ENCODE data around the gene SLC19A1. TPM values are rescaled to one million over a fixed set of nuclear protein-coding genes. Genes with fewer than 3 reads are reported as not detected.

The SLC19A1 gene
- polyA plus RNA-seq, 1 experiment, result 8.1 TPM

- H3K4me3 ChIP-seq (ENCODE audit: low read depth, low read length), result no peak overlapping the region
- POLR2A ChIA-PET, result no interaction called here
- no peak for TF ChIP-seq CTCF (IDR thresholded peaks at IDR 0.05; ENCODE audit: insufficient read depth, low read depth, low read length)
- DNase-seq (ENCODE audit: low read depth), result no peak
- no peaks in the 10 kb centered on the region for H3K36me3 ChIP-seq (ENCODE audit: control insufficient read depth, insufficient read depth, low read length)
- CTCF ChIA-PET, result interaction anchor here (1.2 to 1.3 kb wide), 2 partner anchors 8 to 49 kb away, joined by 4 read pairs; no protein-coding TSS in a partner anchor
- peaks cover 4% of the 10 kb centered on the region; the same call in 1 of the 2 replicates for H3K27me3 ChIP-seq (ENCODE audit: control insufficient read depth, insufficient read depth, low read length)
Measured at GRCh38 chr21:45547545-45547900, 5.3 kb upstream of the SLC19A1 start.

GRCh38 chr21:45546636-45547544, 4.7 kb upstream of the SLC19A1 start:
- DNase-seq (ENCODE audit: low read depth), result no peak

GRCh38 chr21:45545691-45546531, 3.7 kb upstream of the SLC19A1 start:
- H3K27me3 ChIP-seq (ENCODE audit: control insufficient read depth, insufficient read depth, low read length), result peaks cover 4% of the 10 kb centered on the region; the same call in 1 of the 2 replicates
- POLR2A ChIA-PET, result no interaction called here
- no peak for DNase-seq (ENCODE audit: low read depth)
- TF ChIP-seq CTCF (IDR thresholded peaks at IDR 0.05; ENCODE audit: insufficient read depth, low read depth, low read length), result no peak
- CTCF ChIA-PET, result interaction anchor here (0.6 to 1.3 kb wide), 2 partner anchors 51 to 274 kb away, joined by 4 to 5 read pairs; no protein-coding TSS in a partner anchor
- H3K4me3 ChIP-seq (ENCODE audit: low read depth, low read length), result no peak overlapping the region
- H3K36me3 ChIP-seq (ENCODE audit: control insufficient read depth, insufficient read depth, low read length), result no peaks in the 10 kb centered on the region

More at GRCh38 chr21:45546636-45547544, 4.7 kb upstream of the SLC19A1 start:
- no peak for TF ChIP-seq CTCF (IDR thresholded peaks at IDR 0.05; ENCODE audit: insufficient read depth, low read depth, low read length)
- CTCF ChIA-PET, result interaction anchor here (0.6 to 1.3 kb wide), 3 partner anchors 9 to 273 kb away, joined by 4 to 5 read pairs (median 4); no protein-coding TSS in a partner anchor
- POLR2A ChIA-PET, result no interaction called here
- Histone ChIP-seq H3K4me3 (ENCODE audit: low read depth, low read length) (no peak overlapping the region), H3K27me3 (ENCODE audit: control insufficient read depth, insufficient read depth, low read length) (peaks cover 4% of the 10 kb centered on the region; the same call in 1 of the 2 replicates), H3K36me3 (ENCODE audit: control insufficient read depth, insufficient read depth, low read length) (no peaks in the 10 kb centered on the region)

- no peak overlapping the region for H3K4me3 ChIP-seq (ENCODE audit: low read depth, low read length)
- ChIA-PET CTCF (no interaction called here), POLR2A (no interaction called here)
- TF ChIP-seq CTCF (IDR thresholded peaks at IDR 0.05; ENCODE audit: insufficient read depth, low read depth, low read length), result no peak
- no peaks in the 10 kb centered on the region for H3K36me3 ChIP-seq (ENCODE audit: control insufficient read depth, insufficient read depth, low read length)
- DNase-seq (ENCODE audit: low read depth), result no peak
- peaks cover 4% of the 10 kb centered on the region; the same call in 1 of the 2 replicates for H3K27me3 ChIP-seq (ENCODE audit: control insufficient read depth, insufficient read depth, low read length)
Measured at GRCh38 chr21:45545236-45545570, 3.0 kb upstream of the SLC19A1 start.

Data from BJ (cell line).